WTC11 (cell line): ENCODE data around the gene VWC2. TPM values are rescaled to one million over a fixed set of nuclear protein-coding genes. Genes with fewer than 3 reads are reported as not detected.
A peak's percentile ranks its signal among the peaks of the same experiment; 100 is the strongest.

Experiments used
- ATAC-seq: fragments of 200-7000 bp; cut with Tn5 transposase; 2 replicates; pipeline ENCODE4 v1.10.0; 2021; ENCODE audit warnings: mild to moderate bottlenecking, moderate library complexity
- CTCF ChIA-PET: fragments of 300-600 bp; sonication (Branson Sonifier 250); formaldehyde crosslinking; loops from one replicate; lab custom pipeline; 2021; ENCODE audit warnings: antibody characterized with exemption; lab: Charles Lee
- POLR2A ChIA-PET: fragments of 350-600 bp; sonication (Branson Sonifier 250); formaldehyde crosslinking; loops from one replicate; lab custom pipeline; 2021; ENCODE audit warnings: antibody characterized with exemption; lab: Charles Lee
- DNase-seq: peaks from one replicate; pipeline ENCODE4 v3.0.0; 2021; ENCODE audit warnings: low spot score
- H3K27ac Mint-ChIP-seq: 2 replicates; pipeline ENCODE4 v1.8.0; 2021; ENCODE audit warnings: mixed read lengths
- H3K27me3 Mint-ChIP-seq: 2 replicates; pipeline ENCODE4 v1.8.0; 2021; ENCODE audit warnings: low read depth, mild to moderate bottlenecking, moderate library complexity, mixed read lengths
- H3K36me3 Mint-ChIP-seq: 2 replicates; pipeline ENCODE4 v1.8.0; 2021; ENCODE audit warnings: mixed read lengths
- H3K4me1 Mint-ChIP-seq: 2 replicates; pipeline ENCODE4 v1.8.0; 2022; ENCODE audit warnings: mixed read lengths
- H3K4me3 Mint-ChIP-seq: 2 replicates; pipeline ENCODE4 v1.8.0; 2021; ENCODE audit warnings: mild to moderate bottlenecking, moderate library complexity, mixed read lengths
- H3K9me3 Mint-ChIP-seq: 2 replicates; pipeline ENCODE4 v1.8.0; 2021; ENCODE audit warnings: mixed read lengths
- ELF4 ChIP-seq: sonication (generic); formaldehyde crosslinking; IDR thresholded peaks from 2 replicates; pipeline ENCODE4 v1.8.1; 2022; ENCODE audit warnings: low read depth, mild to moderate bottlenecking, moderate library complexity, missing genetic modification reagents
- FOXJ3 ChIP-seq: sonication (generic); formaldehyde crosslinking; IDR thresholded peaks from 2 replicates; pipeline ENCODE4 v1.9.0; 2021; ENCODE audit warnings: missing genetic modification reagents, mild to moderate bottlenecking, borderline replicate concordance
- FOXP1 ChIP-seq: sonication (generic); formaldehyde crosslinking; IDR thresholded peaks from 2 replicates; pipeline ENCODE4 v1.8.0; 2022; ENCODE audit warnings: missing genetic modification reagents, mild to moderate bottlenecking, moderate library complexity, borderline replicate concordance
- GRHL2 ChIP-seq: fragments of 250-450 bp; sonication (Bioruptor Pico); IDR thresholded peaks from 2 replicates; pipeline ENCODE4 v1.8.0; 2022; ENCODE audit warnings: mild to moderate bottlenecking, moderate library complexity; ENCODE audit not compliant: insufficient replicate concordance, severe bottlenecking
- JAZF1 ChIP-seq: fragments of 250-450 bp; sonication (Bioruptor Pico); IDR thresholded peaks from 2 replicates; pipeline ENCODE4 v1.9.0; 2021; ENCODE audit warnings: moderate library complexity, mild to moderate bottlenecking, inconsistent platforms
- JUN ChIP-seq: sonication (generic); formaldehyde crosslinking; IDR thresholded peaks from 2 replicates; pipeline ENCODE4 v1.8.0; 2023; ENCODE audit warnings: mild to moderate bottlenecking, missing genetic modification reagents
- NR3C1 ChIP-seq: sonication (generic); formaldehyde crosslinking; conservative IDR thresholded peaks from 2 replicates; pipeline ENCODE4 v1.8.1; 2023; ENCODE audit warnings: low read depth, mild to moderate bottlenecking, missing genetic modification reagents
- OVOL2 ChIP-seq: fragments of 250-450 bp; sonication (Bioruptor Pico); IDR thresholded peaks from 2 replicates; pipeline ENCODE4 v1.9.0; 2021; ENCODE audit warnings: mild to moderate bottlenecking, borderline replicate concordance
- SOX15 ChIP-seq: fragments of 250-450 bp; sonication (Bioruptor Pico); IDR thresholded peaks from 2 replicates; pipeline ENCODE4 v1.9.0; 2021; ENCODE audit warnings: mild to moderate bottlenecking
- SP1 ChIP-seq: sonication (generic); formaldehyde crosslinking; conservative IDR thresholded peaks from 2 replicates; pipeline ENCODE4 v1.8.1; 2022; ENCODE audit warnings: missing genetic modification reagents
- TCF7 ChIP-seq: sonication (generic); formaldehyde crosslinking; IDR thresholded peaks from 2 replicates; pipeline ENCODE4 v1.8.0; 2022; ENCODE audit warnings: mild to moderate bottlenecking, low read depth, missing genetic modification reagents, moderate library complexity
- TEAD4 ChIP-seq: sonication (generic); formaldehyde crosslinking; IDR thresholded peaks from 2 replicates; pipeline ENCODE4 v1.8.0; 2022; ENCODE audit warnings: mild to moderate bottlenecking, missing genetic modification reagents
- TP53 ChIP-seq: sonication (generic); formaldehyde crosslinking; IDR thresholded peaks from 2 replicates; pipeline ENCODE4 v1.8.1; 2023; ENCODE audit warnings: mild to moderate bottlenecking, missing genetic modification reagents
- ZNF219 ChIP-seq: sonication (generic); formaldehyde crosslinking; IDR thresholded peaks from 2 replicates; pipeline ENCODE4 v1.8.0; 2023; ENCODE audit warnings: missing genetic modification reagents, mild to moderate bottlenecking, borderline replicate concordance
- ZNF232 ChIP-seq: sonication (generic); formaldehyde crosslinking; IDR thresholded peaks from 2 replicates; pipeline ENCODE4 v1.8.0; 2022; ENCODE audit warnings: mild to moderate bottlenecking, missing genetic modification reagents
- ZNF671 ChIP-seq: fragments of 250-450 bp; sonication (Bioruptor Pico); IDR thresholded peaks from 2 replicates; pipeline ENCODE4 v1.8.0; 2021; ENCODE audit warnings: mild to moderate bottlenecking
- total RNA-seq: library from RNA; stranded (reverse); gene quantifications from 3 replicates; pipeline ENCODE4 v1.2.3, GENCODE V29; 2021
- TF ChIP-seq, protein P1 (sequence below): sonication (generic); formaldehyde crosslinking; IDR thresholded peaks from 2 replicates; pipeline ENCODE4 v1.8.0; 2022; ENCODE audit warnings: mild to moderate bottlenecking, missing genetic modification reagents
- TF ChIP-seq, protein P2 (sequence below): sonication (generic); formaldehyde crosslinking; conservative IDR thresholded peaks from 2 replicates; pipeline ENCODE4 v1.8.1; 2023; ENCODE audit warnings: mild to moderate bottlenecking, low read depth, missing genetic modification reagents, moderate library complexity
- TF ChIP-seq, protein P3 (sequence below): sonication (generic); formaldehyde crosslinking; IDR thresholded peaks from 2 replicates; pipeline ENCODE4 v1.8.0; 2023; ENCODE audit warnings: missing genetic modification reagents
- TF ChIP-seq, protein P4 (sequence below): fragments of 250-450 bp; sonication (Bioruptor Pico); IDR thresholded peaks from 2 replicates; pipeline ENCODE4 v1.8.0; 2021; ENCODE audit warnings: mild to moderate bottlenecking
- TF ChIP-seq, protein P5 (sequence below): sonication (generic); formaldehyde crosslinking; IDR thresholded peaks from 2 replicates; pipeline ENCODE4 v1.8.1; 2023; ENCODE audit warnings: mild to moderate bottlenecking, missing genetic modification reagents, borderline replicate concordance
- TF ChIP-seq, protein P6 (sequence below): sonication (generic); formaldehyde crosslinking; IDR thresholded peaks from 2 replicates; pipeline ENCODE4 v1.8.1; 2022; ENCODE audit warnings: mild to moderate bottlenecking, missing genetic modification reagents, moderate library complexity, borderline replicate concordance
- TF ChIP-seq, protein P7 (sequence below): sonication (generic); formaldehyde crosslinking; IDR thresholded peaks from 2 replicates; pipeline ENCODE4 v1.8.1; 2022; ENCODE audit warnings: low read depth, mild to moderate bottlenecking, moderate library complexity, missing genetic modification reagents, borderline replicate concordance

VWC2 gene
- total RNA-seq, 1 experiment from 2014 or later: 0.79 TPM

DNA sequence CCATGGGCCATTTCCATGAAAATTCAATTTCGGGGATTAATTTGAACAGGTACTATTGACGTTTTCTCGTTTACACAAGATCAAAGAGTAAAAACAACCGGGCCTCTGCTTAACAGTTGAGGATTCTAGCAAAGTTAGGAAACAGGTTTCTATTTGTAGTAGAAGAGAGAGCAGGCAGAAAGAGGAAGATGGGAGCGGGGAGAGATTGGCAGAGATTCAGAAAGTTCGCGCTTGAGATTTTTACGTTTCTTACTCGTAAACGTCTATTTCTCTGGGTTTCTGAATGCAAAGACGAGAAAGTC, 571 bp upstream of the VWC2 start:
- Mint-ChIP-seq H3K4me1 (peaks cover 41% of the 10 kb centered on the region), H3K9me3 (no peaks in the 10 kb centered on the region), H3K27ac (no peak overlapping the region), H3K27me3 (peaks cover 73% of the 10 kb centered on the region), H3K36me3 (0 out of 2 replicates have a peak, but pooled peaks cover 3% of the 10 kb centered on the region), H3K4me3 (peak overlapping the region; percentile 88)
- ATAC-seq: no peak
- TF ChIP-seq, protein P1, sequence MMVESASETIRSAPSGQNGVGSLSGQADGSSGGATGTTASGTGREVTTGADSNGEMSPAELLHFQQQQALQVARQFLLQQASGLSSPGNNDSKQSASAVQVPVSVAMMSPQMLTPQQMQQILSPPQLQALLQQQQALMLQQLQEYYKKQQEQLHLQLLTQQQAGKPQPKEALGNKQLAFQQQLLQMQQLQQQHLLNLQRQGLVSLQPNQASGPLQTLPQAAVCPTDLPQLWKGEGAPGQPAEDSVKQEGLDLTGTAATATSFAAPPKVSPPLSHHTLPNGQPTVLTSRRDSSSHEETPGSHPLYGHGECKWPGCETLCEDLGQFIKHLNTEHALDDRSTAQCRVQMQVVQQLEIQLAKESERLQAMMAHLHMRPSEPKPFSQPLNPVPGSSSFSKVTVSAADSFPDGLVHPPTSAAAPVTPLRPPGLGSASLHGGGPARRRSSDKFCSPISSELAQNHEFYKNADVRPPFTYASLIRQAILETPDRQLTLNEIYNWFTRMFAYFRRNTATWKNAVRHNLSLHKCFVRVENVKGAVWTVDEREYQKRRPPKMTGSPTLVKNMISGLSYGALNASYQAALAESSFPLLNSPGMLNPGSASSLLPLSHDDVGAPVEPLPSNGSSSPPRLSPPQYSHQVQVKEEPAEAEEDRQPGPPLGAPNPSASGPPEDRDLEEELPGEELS: no peak
- TF ChIP-seq NR3C1: no peak
- TF ChIP-seq OVOL2 (CRISPR knock-in tag): no peak
- TF ChIP-seq SOX15: no peak
- TF ChIP-seq GRHL2 (CRISPR knock-in tag): no peak
- no peak for TF ChIP-seq SP1 (CRISPR knock-in tag)
- no peak for TF ChIP-seq FOXJ3 (CRISPR knock-in tag)
- TF ChIP-seq, protein P2, sequence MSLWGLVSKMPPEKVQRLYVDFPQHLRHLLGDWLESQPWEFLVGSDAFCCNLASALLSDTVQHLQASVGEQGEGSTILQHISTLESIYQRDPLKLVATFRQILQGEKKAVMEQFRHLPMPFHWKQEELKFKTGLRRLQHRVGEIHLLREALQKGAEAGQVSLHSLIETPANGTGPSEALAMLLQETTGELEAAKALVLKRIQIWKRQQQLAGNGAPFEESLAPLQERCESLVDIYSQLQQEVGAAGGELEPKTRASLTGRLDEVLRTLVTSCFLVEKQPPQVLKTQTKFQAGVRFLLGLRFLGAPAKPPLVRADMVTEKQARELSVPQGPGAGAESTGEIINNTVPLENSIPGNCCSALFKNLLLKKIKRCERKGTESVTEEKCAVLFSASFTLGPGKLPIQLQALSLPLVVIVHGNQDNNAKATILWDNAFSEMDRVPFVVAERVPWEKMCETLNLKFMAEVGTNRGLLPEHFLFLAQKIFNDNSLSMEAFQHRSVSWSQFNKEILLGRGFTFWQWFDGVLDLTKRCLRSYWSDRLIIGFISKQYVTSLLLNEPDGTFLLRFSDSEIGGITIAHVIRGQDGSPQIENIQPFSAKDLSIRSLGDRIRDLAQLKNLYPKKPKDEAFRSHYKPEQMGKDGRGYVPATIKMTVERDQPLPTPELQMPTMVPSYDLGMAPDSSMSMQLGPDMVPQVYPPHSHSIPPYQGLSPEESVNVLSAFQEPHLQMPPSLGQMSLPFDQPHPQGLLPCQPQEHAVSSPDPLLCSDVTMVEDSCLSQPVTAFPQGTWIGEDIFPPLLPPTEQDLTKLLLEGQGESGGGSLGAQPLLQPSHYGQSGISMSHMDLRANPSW: no peak
- no peak for TF ChIP-seq TCF7 (CRISPR knock-in tag)
- DNase-seq: no peak
- ChIA-PET CTCF (no interaction called here), POLR2A (no interaction called here)

DNA sequence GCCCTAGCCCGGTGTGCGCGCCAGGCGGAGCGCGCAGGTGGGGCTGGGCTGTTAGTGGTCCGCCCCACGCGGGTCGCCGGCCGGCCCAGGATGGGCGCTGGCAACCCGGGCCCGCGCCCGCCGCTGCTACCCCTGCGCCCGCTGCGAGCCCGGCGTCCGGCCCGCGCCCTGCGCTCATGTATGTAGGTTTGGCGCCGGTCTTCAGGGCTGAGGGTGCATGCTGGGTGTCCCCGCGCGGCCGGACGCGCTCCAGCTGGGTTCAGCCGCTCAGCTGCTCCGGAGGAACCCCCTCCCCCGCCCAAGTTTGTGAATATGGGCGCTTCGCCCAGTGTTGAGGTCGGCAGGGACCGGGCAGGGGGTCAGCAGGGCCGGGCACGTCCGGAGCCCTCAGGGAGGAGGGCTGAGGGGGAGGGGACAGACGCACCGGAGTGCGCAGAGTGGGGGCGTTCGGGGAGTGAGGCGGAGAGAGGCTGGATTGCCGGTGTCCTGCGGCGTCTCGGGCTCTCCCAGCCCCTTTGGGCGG, 559 bp downstream of the VWC2 start:
- peaks cover 73% of the 10 kb centered on the region for H3K27me3 Mint-ChIP-seq
- no peak overlapping the region for H3K27ac Mint-ChIP-seq
- ATAC-seq (peak; percentile 24), DNase-seq (peak; percentile 26)
- POLR2A ChIA-PET: no interaction called here
- no peaks in the 10 kb centered on the region for H3K9me3 Mint-ChIP-seq
- peak overlapping the region; percentile 88 for H3K4me3 Mint-ChIP-seq
- H3K36me3 Mint-ChIP-seq: 0 out of 2 replicates have a peak, but pooled peaks cover 3% of the 10 kb centered on the region
- CTCF ChIA-PET: no interaction called here
- H3K4me1 Mint-ChIP-seq: peaks cover 38% of the 10 kb centered on the region
- TF ChIP-seq ELF4 (CRISPR knock-in tag) (no peak), ZNF671 (CRISPR knock-in tag) (no peak), FOXJ3 (CRISPR knock-in tag) (no peak), GRHL2 (CRISPR knock-in tag) (no peak), ZNF219 (no peak), TEAD4 (CRISPR knock-in tag) (no peak), ZNF232 (CRISPR knock-in tag) (no peak; the same call in 1 of the 2 replicates), FOXP1 (no peak), JUN (CRISPR knock-in tag) (no peak), SOX15 (no peak), JAZF1 (no peak), TP53 (no peak)
- TF ChIP-seq, protein P3, sequence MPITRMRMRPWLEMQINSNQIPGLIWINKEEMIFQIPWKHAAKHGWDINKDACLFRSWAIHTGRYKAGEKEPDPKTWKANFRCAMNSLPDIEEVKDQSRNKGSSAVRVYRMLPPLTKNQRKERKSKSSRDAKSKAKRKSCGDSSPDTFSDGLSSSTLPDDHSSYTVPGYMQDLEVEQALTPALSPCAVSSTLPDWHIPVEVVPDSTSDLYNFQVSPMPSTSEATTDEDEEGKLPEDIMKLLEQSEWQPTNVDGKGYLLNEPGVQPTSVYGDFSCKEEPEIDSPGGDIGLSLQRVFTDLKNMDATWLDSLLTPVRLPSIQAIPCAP: no peak
- TF ChIP-seq, protein P4, sequence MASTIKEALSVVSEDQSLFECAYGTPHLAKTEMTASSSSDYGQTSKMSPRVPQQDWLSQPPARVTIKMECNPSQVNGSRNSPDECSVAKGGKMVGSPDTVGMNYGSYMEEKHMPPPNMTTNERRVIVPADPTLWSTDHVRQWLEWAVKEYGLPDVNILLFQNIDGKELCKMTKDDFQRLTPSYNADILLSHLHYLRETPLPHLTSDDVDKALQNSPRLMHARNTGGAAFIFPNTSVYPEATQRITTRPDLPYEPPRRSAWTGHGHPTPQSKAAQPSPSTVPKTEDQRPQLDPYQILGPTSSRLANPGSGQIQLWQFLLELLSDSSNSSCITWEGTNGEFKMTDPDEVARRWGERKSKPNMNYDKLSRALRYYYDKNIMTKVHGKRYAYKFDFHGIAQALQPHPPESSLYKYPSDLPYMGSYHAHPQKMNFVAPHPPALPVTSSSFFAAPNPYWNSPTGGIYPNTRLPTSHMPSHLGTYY (CRISPR knock-in tag): no peak
- TF ChIP-seq, protein P5, sequence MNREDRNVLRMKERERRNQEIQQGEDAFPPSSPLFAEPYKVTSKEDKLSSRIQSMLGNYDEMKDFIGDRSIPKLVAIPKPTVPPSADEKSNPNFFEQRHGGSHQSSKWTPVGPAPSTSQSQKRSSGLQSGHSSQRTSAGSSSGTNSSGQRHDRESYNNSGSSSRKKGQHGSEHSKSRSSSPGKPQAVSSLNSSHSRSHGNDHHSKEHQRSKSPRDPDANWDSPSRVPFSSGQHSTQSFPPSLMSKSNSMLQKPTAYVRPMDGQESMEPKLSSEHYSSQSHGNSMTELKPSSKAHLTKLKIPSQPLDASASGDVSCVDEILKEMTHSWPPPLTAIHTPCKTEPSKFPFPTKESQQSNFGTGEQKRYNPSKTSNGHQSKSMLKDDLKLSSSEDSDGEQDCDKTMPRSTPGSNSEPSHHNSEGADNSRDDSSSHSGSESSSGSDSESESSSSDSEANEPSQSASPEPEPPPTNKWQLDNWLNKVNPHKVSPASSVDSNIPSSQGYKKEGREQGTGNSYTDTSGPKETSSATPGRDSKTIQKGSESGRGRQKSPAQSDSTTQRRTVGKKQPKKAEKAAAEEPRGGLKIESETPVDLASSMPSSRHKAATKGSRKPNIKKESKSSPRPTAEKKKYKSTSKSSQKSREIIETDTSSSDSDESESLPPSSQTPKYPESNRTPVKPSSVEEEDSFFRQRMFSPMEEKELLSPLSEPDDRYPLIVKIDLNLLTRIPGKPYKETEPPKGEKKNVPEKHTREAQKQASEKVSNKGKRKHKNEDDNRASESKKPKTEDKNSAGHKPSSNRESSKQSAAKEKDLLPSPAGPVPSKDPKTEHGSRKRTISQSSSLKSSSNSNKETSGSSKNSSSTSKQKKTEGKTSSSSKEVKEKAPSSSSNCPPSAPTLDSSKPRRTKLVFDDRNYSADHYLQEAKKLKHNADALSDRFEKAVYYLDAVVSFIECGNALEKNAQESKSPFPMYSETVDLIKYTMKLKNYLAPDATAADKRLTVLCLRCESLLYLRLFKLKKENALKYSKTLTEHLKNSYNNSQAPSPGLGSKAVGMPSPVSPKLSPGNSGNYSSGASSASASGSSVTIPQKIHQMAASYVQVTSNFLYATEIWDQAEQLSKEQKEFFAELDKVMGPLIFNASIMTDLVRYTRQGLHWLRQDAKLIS (CRISPR knock-in tag): no peak
- TF ChIP-seq, protein P6, sequence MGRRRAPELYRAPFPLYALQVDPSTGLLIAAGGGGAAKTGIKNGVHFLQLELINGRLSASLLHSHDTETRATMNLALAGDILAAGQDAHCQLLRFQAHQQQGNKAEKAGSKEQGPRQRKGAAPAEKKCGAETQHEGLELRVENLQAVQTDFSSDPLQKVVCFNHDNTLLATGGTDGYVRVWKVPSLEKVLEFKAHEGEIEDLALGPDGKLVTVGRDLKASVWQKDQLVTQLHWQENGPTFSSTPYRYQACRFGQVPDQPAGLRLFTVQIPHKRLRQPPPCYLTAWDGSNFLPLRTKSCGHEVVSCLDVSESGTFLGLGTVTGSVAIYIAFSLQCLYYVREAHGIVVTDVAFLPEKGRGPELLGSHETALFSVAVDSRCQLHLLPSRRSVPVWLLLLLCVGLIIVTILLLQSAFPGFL (CRISPR knock-in tag): no peak
- TF ChIP-seq, protein P7, sequence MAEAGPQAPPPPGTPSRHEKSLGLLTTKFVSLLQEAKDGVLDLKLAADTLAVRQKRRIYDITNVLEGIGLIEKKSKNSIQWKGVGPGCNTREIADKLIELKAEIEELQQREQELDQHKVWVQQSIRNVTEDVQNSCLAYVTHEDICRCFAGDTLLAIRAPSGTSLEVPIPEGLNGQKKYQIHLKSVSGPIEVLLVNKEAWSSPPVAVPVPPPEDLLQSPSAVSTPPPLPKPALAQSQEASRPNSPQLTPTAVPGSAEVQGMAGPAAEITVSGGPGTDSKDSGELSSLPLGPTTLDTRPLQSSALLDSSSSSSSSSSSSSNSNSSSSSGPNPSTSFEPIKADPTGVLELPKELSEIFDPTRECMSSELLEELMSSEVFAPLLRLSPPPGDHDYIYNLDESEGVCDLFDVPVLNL (CRISPR knock-in tag): no peak
